Naive thymus-derived CD4-positive, alpha-beta T cell (primary cell): ENCODE results near the gene CSNK1G3. TPM values are rescaled to one million over a fixed set of nuclear protein-coding genes. Genes with fewer than 3 reads are reported as not detected.

Experiments used
- ATAC-seq: fragments of 150-1000 bp; cut with Tn5 transposase; 2 replicates; pipeline ENCODE4 v1.10.0; 2021; ENCODE audit warnings: mild to moderate bottlenecking, moderate library complexity
- CTCF ChIA-PET: fragments of 350-600 bp; sonication (Branson Sonifier 250); formaldehyde crosslinking; loops from one replicate; lab custom pipeline; 2021; ENCODE audit warnings: antibody characterized with exemption; lab: Charles Lee
- POLR2A ChIA-PET: fragments of 350-600 bp; sonication (Branson Sonifier 250); formaldehyde crosslinking; loops from one replicate; lab custom pipeline; 2021; ENCODE audit warnings: antibody characterized with exemption, inconsistent platforms; lab: Charles Lee
- DNase-seq, 9 donors: peaks; one replicate each; pipeline versions ENCODE4 v3.0.0 to v3.0.0-alpha.2; 2020 to 2022; ENCODE audit warnings: mixed read lengths in 1 of 9
- H3K27ac ChIP-seq: one replicate; pipeline ENCODE4 v1.7.0; 2013; ENCODE audit warnings: mild to moderate bottlenecking, low read depth, low read length, moderate library complexity
- H3K27me3 ChIP-seq, 2 donors: one replicate each; pipeline ENCODE4 v1.7.0; 2013; ENCODE audit warnings: low read length in 2 of 2, mild to moderate bottlenecking in 2 of 2, moderate library complexity in 2 of 2; ENCODE audit not compliant: control insufficient read depth in 2 of 2, insufficient read depth in 2 of 2
- H3K36me3 ChIP-seq, 3 experiments: 1 replicate in 2 of 3; 2 replicates in 1 of 3; pipeline ENCODE4 v1.7.0; 2013; ENCODE audit warnings: low read length in 3 of 3, mild to moderate bottlenecking in 3 of 3, moderate library complexity in 1 of 3; ENCODE audit not compliant: insufficient read depth in 3 of 3, control insufficient read depth in 2 of 3
- H3K4me1 ChIP-seq, 2 donors: one replicate each; pipeline ENCODE4 v1.7.0; 2013; ENCODE audit warnings: low read length in 2 of 2, mild to moderate bottlenecking in 2 of 2, moderate library complexity in 1 of 2; ENCODE audit not compliant: control insufficient read depth in 2 of 2, insufficient read depth in 2 of 2
- H3K4me3 ChIP-seq: 2 replicates; pipeline ENCODE4 v1.7.0; 2013; ENCODE audit warnings: mild to moderate bottlenecking, low read length
- H3K9me3 ChIP-seq, 3 experiments: 1 replicate in 2 of 3; 2 replicates in 1 of 3; pipeline ENCODE4 v1.7.0; 2013; ENCODE audit warnings: low read length in 3 of 3; ENCODE audit not compliant: control insufficient read depth in 2 of 3
- H3K27ac Mint-ChIP-seq, 9 donors: one replicate each; pipeline ENCODE4 v1.8.0; 2020 to 2022; ENCODE audit warnings: mixed read lengths in 9 of 9, mild to moderate bottlenecking in 8 of 9, moderate library complexity in 5 of 9, inconsistent platforms in 2 of 9
- H3K27me3 Mint-ChIP-seq, 5 donors: one replicate each; pipeline ENCODE4 v1.8.0; 2021 to 2022; ENCODE audit warnings: mixed read lengths in 5 of 5, mild to moderate bottlenecking in 1 of 5
- H3K36me3 Mint-ChIP-seq, 5 donors: one replicate each; pipeline ENCODE4 v1.8.0; 2020 to 2022; ENCODE audit warnings: mixed read lengths in 5 of 5, mild to moderate bottlenecking in 3 of 5, inconsistent platforms in 1 of 5
- H3K4me1 Mint-ChIP-seq, 7 donors: one replicate each; pipeline ENCODE4 v1.8.0; 2020 to 2022; ENCODE audit warnings: mixed read lengths in 7 of 7, mild to moderate bottlenecking in 3 of 7, inconsistent platforms in 1 of 7
- H3K4me3 Mint-ChIP-seq, 10 donors: one replicate each; pipeline ENCODE4 v1.8.0; 2020 to 2022; ENCODE audit warnings: mild to moderate bottlenecking in 10 of 10, mixed read lengths in 10 of 10, moderate library complexity in 6 of 10, inconsistent platforms in 2 of 10
- H3K9me3 Mint-ChIP-seq, 11 donors: one replicate each; pipeline ENCODE4 v1.8.0; 2020 to 2022; ENCODE audit warnings: mixed read lengths in 11 of 11, mild to moderate bottlenecking in 4 of 11, inconsistent platforms in 1 of 11, moderate library complexity in 1 of 11
- intact Hi-C, 2 donors: fragments of 100-400 bp; cut with micrococcal nuclease; formaldehyde crosslinking; loops; one replicate each; pipeline ENCODE4 v1.15.1; 2023
- polyA plus RNA-seq, 2 donors: library from polyadenylated mRNA; unstranded; fragments of 300-500 nt; fragmentation: Illumina TruSeq; gene quantifications; one replicate each; pipeline ENCODE4 v1.2.3, GENCODE V29; 2021
- total RNA-seq, 6 experiments: library from RNA in 5 of 6; stranded (reverse) in 5 of 6; gene quantifications; 1 replicate in 5 of 6; 2 replicates in 1 of 6; pipeline ENCODE4 v1.2.3 and lab custom pipeline; 2021 to 2026

The CSNK1G3 gene
- total and polyA plus RNA-seq, 7 experiments from 2014 or later: 20.0 to 83.8 (median 52.3) TPM

- intact Hi-C loops: loop anchor here in 1 of 2 donors (10.0 kb wide), 1 partner anchor 67 kb away; no protein-coding TSS in a partner anchor
- peaks cover 15 to 21% of the 10 kb centered on the region in 2 donors for H3K4me1 ChIP-seq
- no peaks in the 10 kb centered on the region for H3K27me3 Mint-ChIP-seq
- H3K4me1 Mint-ChIP-seq: peaks cover 37 to 79% (median 59%) of the 10 kb centered on the region in 7 donors
- H3K36me3 ChIP-seq: no peaks in the 10 kb centered on the region
- H3K27ac ChIP-seq: no peak overlapping the region
- H3K9me3 ChIP-seq: no peaks in the 10 kb centered on the region
- no peaks in the 10 kb centered on the region for H3K9me3 Mint-ChIP-seq
- H3K27ac Mint-ChIP-seq: peak overlapping the region in 1 of 9 donors; percentile 11
- CTCF ChIA-PET: no interaction called here
- POLR2A ChIA-PET: no interaction called here
- H3K4me3 Mint-ChIP-seq: peak overlapping the region in 1 of 10 donors; percentile 20
- ATAC-seq (no peak), DNase-seq (no peak)
- no peaks in the 10 kb centered on the region for H3K27me3 ChIP-seq
- H3K4me3 ChIP-seq: no peak overlapping the region
- peaks cover 0 to 9% (median 0%) of the 10 kb centered on the region in 5 donors for H3K36me3 Mint-ChIP-seq
Measured at GRCh38 chr5:123518111-123518510, 6.1 kb downstream of the CSNK1G3 start.

GRCh38 chr5:123520677-123521247 is 8.8 kb downstream of the CSNK1G3 start:
- Mint-ChIP-seq H3K4me1 (peaks cover 30 to 73% (median 56%) of the 10 kb centered on the region in 7 donors), H3K9me3 (peaks cover 0 to 1% (median 0%) of the 10 kb centered on the region in 11 donors), H3K27me3 (no peaks in the 10 kb centered on the region), H3K36me3 (peaks cover 0 to 8% (median 0%) of the 10 kb centered on the region in 5 donors), H3K4me3 (no peak overlapping the region), H3K27ac (no peak overlapping the region)
- intact Hi-C loops: loop anchor here in 1 of 2 donors (1.0 kb wide), 1 partner anchor 7 kb away; no protein-coding TSS in a partner anchor
- Histone ChIP-seq H3K27ac (no peak overlapping the region), H3K27me3 (no peaks in the 10 kb centered on the region), H3K4me3 (no peak overlapping the region), H3K36me3 (no peaks in the 10 kb centered on the region), H3K9me3 (no peaks in the 10 kb centered on the region), H3K4me1 (peaks cover 4 to 7% of the 10 kb centered on the region in 2 donors)
- DNase-seq: no peak
- ATAC-seq: no peak
- CTCF ChIA-PET: no interaction called here
- POLR2A ChIA-PET: interaction anchor here (1.6 kb wide), 1 partner anchor 8 kb away, joined by 6 read pairs; the partner anchor contains the start of gene CSNK1G3

GRCh38 chr5:123524146-123524545 is 12.2 kb downstream of the CSNK1G3 start:
- no peak overlapping the region for H3K4me3 Mint-ChIP-seq
- intact Hi-C loops: no loop called here
- DNase-seq: no peak
- H3K36me3 ChIP-seq: no peaks in the 10 kb centered on the region
- no peak overlapping the region for H3K27ac ChIP-seq
- no peaks in the 10 kb centered on the region for H3K27me3 ChIP-seq
- peaks cover 0 to 1% (median 0%) of the 10 kb centered on the region in 11 donors for H3K9me3 Mint-ChIP-seq
- CTCF ChIA-PET: no interaction called here
- H3K36me3 Mint-ChIP-seq: peaks cover 0 to 15% (median 3%) of the 10 kb centered on the region in 5 donors
- H3K27me3 Mint-ChIP-seq: no peaks in the 10 kb centered on the region
- H3K4me3 ChIP-seq: no peak overlapping the region
- H3K4me1 ChIP-seq: no peaks in the 10 kb centered on the region
- POLR2A ChIA-PET: no interaction called here
- no peak for ATAC-seq
- H3K4me1 Mint-ChIP-seq: peaks cover 26 to 76% (median 58%) of the 10 kb centered on the region in 7 donors
- no peak overlapping the region for H3K27ac Mint-ChIP-seq
- no peaks in the 10 kb centered on the region for H3K9me3 ChIP-seq

GRCh38 chr5:123527190-123527589 is 15.2 kb downstream of the CSNK1G3 start:
- H3K27ac ChIP-seq: no peak overlapping the region
- peak overlapping the region in 3 of 10 donors; percentile 0 to 29 (median 23) for H3K4me3 Mint-ChIP-seq
- peaks cover 0 to 11% (median 3%) of the 10 kb centered on the region in 5 donors for H3K36me3 Mint-ChIP-seq
- no peaks in the 10 kb centered on the region for H3K9me3 ChIP-seq
- ChIA-PET CTCF (interaction anchor here (0.7 kb wide), 1 partner anchor 104 kb away, joined by 3 read pairs; the partner anchor contains the start of gene CEP120), POLR2A (no interaction called here)
- H3K9me3 Mint-ChIP-seq: peaks cover 0 to 1% (median 0%) of the 10 kb centered on the region in 11 donors
- ATAC-seq: no peak
- no peak for DNase-seq
- no peaks in the 10 kb centered on the region for H3K4me1 ChIP-seq
- no peaks in the 10 kb centered on the region for H3K27me3 ChIP-seq
- H3K27ac Mint-ChIP-seq: peak overlapping the region in 2 of 9 donors; percentile 27 to 46
- no peaks in the 10 kb centered on the region for H3K27me3 Mint-ChIP-seq
- H3K36me3 ChIP-seq: no peaks in the 10 kb centered on the region
- peaks cover 24 to 83% (median 66%) of the 10 kb centered on the region in 7 donors for H3K4me1 Mint-ChIP-seq
- intact Hi-C loops: loop anchor here in 1 of 2 donors (1.0 kb wide), 1 partner anchor 11 kb away; no protein-coding TSS in a partner anchor
- no peak overlapping the region for H3K4me3 ChIP-seq

- Mint-ChIP-seq H3K9me3 (peaks cover 0 to 1% (median 0%) of the 10 kb centered on the region in 11 donors), H3K4me1 (peaks cover 26 to 87% (median 70%) of the 10 kb centered on the region in 7 donors), H3K36me3 (peaks cover 0 to 11% (median 3%) of the 10 kb centered on the region in 5 donors), H3K27me3 (no peaks in the 10 kb centered on the region), H3K27ac (no peak overlapping the region), H3K4me3 (no peak overlapping the region)
- no peak overlapping the region for H3K27ac ChIP-seq
- POLR2A ChIA-PET: interaction anchor here (1.2 kb wide), 1 partner anchor 753 kb away, joined by 5 read pairs; the partner anchor contains the start of gene SNX2
- no peaks in the 10 kb centered on the region for H3K9me3 ChIP-seq
- H3K27me3 ChIP-seq: no peaks in the 10 kb centered on the region
- no peak overlapping the region for H3K4me3 ChIP-seq
- H3K36me3 ChIP-seq: no peaks in the 10 kb centered on the region
- ATAC-seq (no peak), DNase-seq (no peak)
- no peaks in the 10 kb centered on the region for H3K4me1 ChIP-seq
- intact Hi-C loops: loop anchor here in 1 of 2 donors (2.0 kb wide), 1 partner anchor 15 kb away; no protein-coding TSS in a partner anchor
- CTCF ChIA-PET: no interaction called here
Measured at GRCh38 chr5:123528065-123528464, 16.1 kb downstream of the CSNK1G3 start.

- intact Hi-C loops: loop anchor here in 1 of 2 donors (2.0 kb wide), 1 partner anchor 14 kb away; no protein-coding TSS in a partner anchor
Measured at GRCh38 chr5:123528878-123529277, 16.9 kb downstream of the CSNK1G3 start.

More at GRCh38 chr5:123528878-123529277, 16.9 kb downstream of the CSNK1G3 start:
- H3K36me3 ChIP-seq: no peaks in the 10 kb centered on the region
- Mint-ChIP-seq H3K36me3 (peaks cover 0 to 11% (median 3%) of the 10 kb centered on the region in 5 donors), H3K27me3 (no peaks in the 10 kb centered on the region), H3K9me3 (peaks cover 0 to 1% (median 0%) of the 10 kb centered on the region in 11 donors), H3K4me3 (no peak overlapping the region), H3K4me1 (peaks cover 25 to 83% (median 64%) of the 10 kb centered on the region in 7 donors), H3K27ac (no peak overlapping the region)
- no peak overlapping the region for H3K27ac ChIP-seq
- H3K9me3 ChIP-seq: no peaks in the 10 kb centered on the region
- no peaks in the 10 kb centered on the region for H3K4me1 ChIP-seq
- H3K27me3 ChIP-seq: no peaks in the 10 kb centered on the region
- ChIA-PET CTCF (no interaction called here), POLR2A (no interaction called here)
- DNase-seq (no peak), ATAC-seq (no peak)
- no peak overlapping the region for H3K4me3 ChIP-seq
